Thyroid gland (tissue), 4 donors: ENCODE measurements around the gene BTBD9.

Experiments used
- POLR2A ChIP-seq, 2 donors: fragments of 450-650 bp; IDR thresholded peaks; one replicate each; pipeline ENCODE4 v1.6.1; 2017; ENCODE audit warnings: antibody characterized with exemption in 2 of 2, mild to moderate bottlenecking in 2 of 2, moderate library complexity in 1 of 2
- TF ChIP-seq, protein P1 (sequence below), 6 experiments: fragments of 200-600 bp in 3 of 6; fragments of 450-650 bp in 3 of 6; sonication (generic) in 3 of 6; IDR thresholded peaks; one replicate each; pipeline ENCODE4 v1.5.1; 2016 to 2019; ENCODE audit warnings: antibody characterized with exemption in 6 of 6, mild to moderate bottlenecking in 2 of 6, inconsistent platforms in 1 of 6, moderate library complexity in 1 of 6

DNA sequence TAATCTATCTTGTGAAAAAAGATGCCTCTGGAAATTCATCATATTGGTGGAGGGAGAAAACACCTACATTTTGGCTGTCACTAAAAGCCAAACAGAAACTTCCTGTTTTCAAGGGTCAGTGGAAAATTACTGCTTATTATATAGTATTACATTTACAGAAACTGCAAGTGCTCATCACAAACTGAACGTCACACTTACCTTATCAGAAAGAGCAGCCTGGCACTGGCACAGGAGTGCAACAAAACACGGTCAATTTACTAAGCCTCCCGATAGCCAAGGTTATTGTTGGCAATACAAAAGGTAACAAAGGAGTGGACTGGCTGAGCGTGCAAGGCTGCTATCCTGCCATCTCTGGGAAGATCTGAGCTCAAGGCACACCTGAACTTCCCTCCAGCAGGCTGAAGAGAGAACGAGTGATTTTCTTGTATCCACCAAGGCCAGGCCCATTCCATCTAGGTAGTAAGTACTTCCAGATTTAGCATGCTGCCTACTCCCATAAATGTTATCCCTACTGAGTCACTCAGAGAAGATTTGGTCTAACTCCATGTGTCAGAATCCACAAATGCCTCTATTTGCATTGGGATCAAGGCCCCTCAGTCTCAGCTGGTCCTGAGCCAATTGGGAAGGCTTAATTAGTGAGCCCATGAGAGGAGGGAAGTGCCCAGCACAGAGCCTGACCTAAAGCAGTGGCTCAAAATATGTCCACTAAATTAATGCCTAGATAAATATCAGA lies 399.8 kb downstream of the BTBD9 start:
- TF ChIP-seq, protein P1, sequence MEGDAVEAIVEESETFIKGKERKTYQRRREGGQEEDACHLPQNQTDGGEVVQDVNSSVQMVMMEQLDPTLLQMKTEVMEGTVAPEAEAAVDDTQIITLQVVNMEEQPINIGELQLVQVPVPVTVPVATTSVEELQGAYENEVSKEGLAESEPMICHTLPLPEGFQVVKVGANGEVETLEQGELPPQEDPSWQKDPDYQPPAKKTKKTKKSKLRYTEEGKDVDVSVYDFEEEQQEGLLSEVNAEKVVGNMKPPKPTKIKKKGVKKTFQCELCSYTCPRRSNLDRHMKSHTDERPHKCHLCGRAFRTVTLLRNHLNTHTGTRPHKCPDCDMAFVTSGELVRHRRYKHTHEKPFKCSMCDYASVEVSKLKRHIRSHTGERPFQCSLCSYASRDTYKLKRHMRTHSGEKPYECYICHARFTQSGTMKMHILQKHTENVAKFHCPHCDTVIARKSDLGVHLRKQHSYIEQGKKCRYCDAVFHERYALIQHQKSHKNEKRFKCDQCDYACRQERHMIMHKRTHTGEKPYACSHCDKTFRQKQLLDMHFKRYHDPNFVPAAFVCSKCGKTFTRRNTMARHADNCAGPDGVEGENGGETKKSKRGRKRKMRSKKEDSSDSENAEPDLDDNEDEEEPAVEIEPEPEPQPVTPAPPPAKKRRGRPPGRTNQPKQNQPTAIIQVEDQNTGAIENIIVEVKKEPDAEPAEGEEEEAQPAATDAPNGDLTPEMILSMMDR (IDR thresholded peaks at IDR 0.05), result no peak
- no peak for TF ChIP-seq POLR2A (IDR thresholded peaks at IDR 0.05)
